AG10803 (cell line): ENCODE results near the gene LIME1.

ENCODE experiments used
- DNase-seq: peaks from one replicate; pipeline ENCODE4 v3.0.0; 2010; ENCODE audit warnings: low read depth
- H3K4me3 ChIP-seq: 2 replicates; pipeline ENCODE4 v1.5.1; 2011; ENCODE audit warnings: mild to moderate bottlenecking, low read length, control low read depth
- CTCF ChIP-seq: conservative IDR thresholded peaks from 2 replicates; pipeline ENCODE4 v1.5.1; 2011; ENCODE audit warnings: mild to moderate bottlenecking, low read length, control low read depth, inconsistent platforms

Gene LIME1

GRCh38 chr20:63690898-63691710 is 45.4 kb upstream of the LIME1 start:
- no peak overlapping the region for H3K4me3 ChIP-seq
- no peak for TF ChIP-seq CTCF
- no peak for DNase-seq

- no peak for TF ChIP-seq CTCF
- no peak overlapping the region for H3K4me3 ChIP-seq
- no peak for DNase-seq
Measured at GRCh38 chr20:63691711-63692435, 44.6 kb upstream of the LIME1 start.

- H3K4me3 ChIP-seq = no peak overlapping the region
- peak; percentile 39 for TF ChIP-seq CTCF
- DNase-seq = peak; percentile 44
Measured at GRCh38 chr20:63692436-63693082, 43.9 kb upstream of the LIME1 start.

- H3K4me3 ChIP-seq = no peak overlapping the region
- no peak for TF ChIP-seq CTCF
- no peak for DNase-seq
Measured at GRCh38 chr20:63693083-63693732, 43.3 kb upstream of the LIME1 start.

- TF ChIP-seq CTCF = no peak
- H3K4me3 ChIP-seq = no peak overlapping the region
- DNase-seq = no peak
Measured at GRCh38 chr20:63693733-63694583, 42.5 kb upstream of the LIME1 start.

GRCh38 chr20:63694584-63695423 is 41.7 kb upstream of the LIME1 start:
- no peak overlapping the region for H3K4me3 ChIP-seq
- no peak for TF ChIP-seq CTCF
- DNase-seq = no peak
